GM23248 (cell line): ENCODE results near the gene NHSL2.
"Not testable (repeated sequence)": the region's sequence is repeated elsewhere in the genome, so short reads cannot be mapped to it uniquely, and the experiment has no call there.

Experiments
- EZH2 ChIP-seq: fragments of 200-600 bp; sonication (generic); IDR thresholded peaks from 2 replicates; pipeline ENCODE4 v1.6.1; 2018; ENCODE audit warnings: antibody characterized with exemption, mild to moderate bottlenecking; ENCODE audit not compliant: insufficient read depth, poor library complexity, severe bottlenecking
- EZH2phosphoT487 ChIP-seq: fragments of 200-600 bp; sonication (generic); IDR thresholded peaks from 2 replicates; pipeline ENCODE4 v1.6.1; 2018; ENCODE audit warnings: antibody characterized with exemption, moderate library complexity, mild to moderate bottlenecking, low read depth; ENCODE audit not compliant: insufficient read depth

DNA sequence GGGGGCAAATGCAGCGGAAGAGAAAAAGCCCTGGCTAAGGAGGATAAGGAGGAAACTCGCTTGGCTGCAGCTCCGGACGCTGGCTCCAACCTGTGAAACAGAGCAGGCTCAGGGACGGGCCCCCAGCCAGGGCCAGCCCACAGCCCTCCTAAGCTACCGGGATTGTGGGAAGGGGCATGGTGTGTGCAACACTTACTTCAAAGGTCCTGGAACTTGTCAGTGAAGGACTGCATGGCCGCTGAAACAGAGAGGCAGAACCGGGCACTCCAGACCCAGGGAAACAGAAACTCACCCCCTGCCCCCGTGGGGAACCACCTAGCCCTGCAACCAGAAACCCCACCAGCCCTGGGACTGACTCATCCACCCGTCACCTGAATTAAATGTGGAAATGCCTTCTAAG is 41.1 kb upstream of the NHSL2 start:
- not testable (repeated sequence) for TF ChIP-seq EZH2, EZH2phosphoT487
